Measurements from ENCODE around the gene RPL38. TPM values are rescaled to one million over a fixed set of nuclear protein-coding genes. Genes with fewer than 3 reads are reported as not detected.

RPL38 gene
- total RNA-seq, 1 donor from 2014 or later: 4,876 TPM

GRCh38 chr17:74194682-74195081 lies 8.8 kb upstream of the RPL38 start:
- H3K4me1 ChIP-seq (ENCODE audit: control insufficient read depth in 3 of 3, insufficient read depth in 3 of 3, low read length in 3 of 3): peaks cover 0 to 3% (median 3%) of the 10 kb centered on the region in 3 donors
- no peak overlapping the region for H3K27ac ChIP-seq (ENCODE audit: low read depth, low read length)
- no peak overlapping the region for H3K9ac ChIP-seq (ENCODE audit: low read depth in 1 of 3, low read length in 3 of 3)
- H3K36me3 ChIP-seq (ENCODE audit: control insufficient read depth in 3 of 3, insufficient read depth in 3 of 3, low read length in 3 of 3): no peaks in the 10 kb centered on the region
- H3K4me3 ChIP-seq (ENCODE audit: low read length in 3 of 3): no peak overlapping the region
- H3K9me3 ChIP-seq (ENCODE audit: control insufficient read depth in 3 of 3, low read length in 3 of 3): no peaks in the 10 kb centered on the region
- peaks cover 13 to 42% (median 34%) of the 10 kb centered on the region in 3 donors for H3K27me3 ChIP-seq (ENCODE audit: control insufficient read depth in 3 of 3, insufficient read depth in 3 of 3, low read length in 3 of 3)

- peaks cover 0 to 5% (median 3%) of the 10 kb centered on the region in 3 donors for H3K4me1 ChIP-seq (ENCODE audit: control insufficient read depth in 3 of 3, insufficient read depth in 3 of 3, low read length in 3 of 3)
- no peak overlapping the region for H3K27ac ChIP-seq (ENCODE audit: low read depth, low read length)
- peaks cover 22 to 63% (median 49%) of the 10 kb centered on the region in 3 donors for H3K27me3 ChIP-seq (ENCODE audit: control insufficient read depth in 3 of 3, insufficient read depth in 3 of 3, low read length in 3 of 3)
- H3K9ac ChIP-seq (ENCODE audit: low read depth in 1 of 3, low read length in 3 of 3): no peak overlapping the region
- no peak overlapping the region for H3K4me3 ChIP-seq (ENCODE audit: low read length in 3 of 3)
- H3K36me3 ChIP-seq (ENCODE audit: control insufficient read depth in 3 of 3, insufficient read depth in 3 of 3, low read length in 3 of 3): no peaks in the 10 kb centered on the region
- no peaks in the 10 kb centered on the region for H3K9me3 ChIP-seq (ENCODE audit: control insufficient read depth in 3 of 3, low read length in 3 of 3)
Observed at GRCh38 chr17:74196541-74197317, 6.7 kb upstream of the RPL38 start.

- peaks cover 22 to 68% (median 49%) of the 10 kb centered on the region in 3 donors for H3K27me3 ChIP-seq (ENCODE audit: control insufficient read depth in 3 of 3, insufficient read depth in 3 of 3, low read length in 3 of 3)
- H3K4me1 ChIP-seq (ENCODE audit: control insufficient read depth in 3 of 3, insufficient read depth in 3 of 3, low read length in 3 of 3): peaks cover 0 to 7% (median 3%) of the 10 kb centered on the region in 3 donors
Observed at GRCh38 chr17:74197801-74198200, 5.7 kb upstream of the RPL38 start.

GRCh38 chr17:74198694-74199093 lies 4.8 kb upstream of the RPL38 start:
- Histone ChIP-seq H3K27me3 (ENCODE audit: control insufficient read depth in 3 of 3, insufficient read depth in 3 of 3, low read length in 3 of 3) (peaks cover 22 to 65% (median 49%) of the 10 kb centered on the region in 3 donors), H3K4me1 (ENCODE audit: control insufficient read depth in 3 of 3, insufficient read depth in 3 of 3, low read length in 3 of 3) (peaks cover 2 to 12% (median 4%) of the 10 kb centered on the region in 3 donors), H3K36me3 (ENCODE audit: control insufficient read depth in 3 of 3, insufficient read depth in 3 of 3, low read length in 3 of 3) (no peaks in the 10 kb centered on the region), H3K4me3 (ENCODE audit: low read length in 3 of 3) (no peak overlapping the region), H3K9me3 (ENCODE audit: control insufficient read depth in 3 of 3, low read length in 3 of 3) (no peaks in the 10 kb centered on the region), H3K9ac (ENCODE audit: low read depth in 1 of 3, low read length in 3 of 3) (no peak overlapping the region), H3K27ac (ENCODE audit: low read depth, low read length) (no peak overlapping the region)

More at GRCh38 chr17:74197801-74198200, 5.7 kb upstream of the RPL38 start:
- Histone ChIP-seq H3K27ac (ENCODE audit: low read depth, low read length) (no peak overlapping the region), H3K4me3 (ENCODE audit: low read length in 3 of 3) (no peak overlapping the region), H3K36me3 (ENCODE audit: control insufficient read depth in 3 of 3, insufficient read depth in 3 of 3, low read length in 3 of 3) (no peaks in the 10 kb centered on the region), H3K9ac (ENCODE audit: low read depth in 1 of 3, low read length in 3 of 3) (no peak overlapping the region), H3K9me3 (ENCODE audit: control insufficient read depth in 3 of 3, low read length in 3 of 3) (no peaks in the 10 kb centered on the region)

- peak overlapping the region in 1 of 3 donors; percentile 35 for H3K4me3 ChIP-seq (ENCODE audit: low read length in 3 of 3)
Observed at GRCh38 chr17:74199306-74200092, 4.0 kb upstream of the RPL38 start.

GRCh38 chr17:74200112-74200511 lies 3.4 kb upstream of the RPL38 start:
- Histone ChIP-seq H3K4me3 (ENCODE audit: low read length in 3 of 3) (no peak overlapping the region), H3K27ac (ENCODE audit: low read depth, low read length) (no peak overlapping the region), H3K9me3 (ENCODE audit: control insufficient read depth in 3 of 3, low read length in 3 of 3) (no peaks in the 10 kb centered on the region), H3K27me3 (ENCODE audit: control insufficient read depth in 3 of 3, insufficient read depth in 3 of 3, low read length in 3 of 3) (peaks cover 14 to 54% (median 38%) of the 10 kb centered on the region in 3 donors), H3K36me3 (ENCODE audit: control insufficient read depth in 3 of 3, insufficient read depth in 3 of 3, low read length in 3 of 3) (peaks cover 2 to 3% (median 3%) of the 10 kb centered on the region in 3 donors), H3K9ac (ENCODE audit: low read depth in 1 of 3, low read length in 3 of 3) (no peak overlapping the region), H3K4me1 (ENCODE audit: control insufficient read depth in 3 of 3, insufficient read depth in 3 of 3, low read length in 3 of 3) (peaks cover 15 to 21% (median 15%) of the 10 kb centered on the region in 3 donors)

More at GRCh38 chr17:74199306-74200092, 4.0 kb upstream of the RPL38 start:
- peaks cover 8 to 15% (median 9%) of the 10 kb centered on the region in 3 donors for H3K4me1 ChIP-seq (ENCODE audit: control insufficient read depth in 3 of 3, insufficient read depth in 3 of 3, low read length in 3 of 3)
- H3K27me3 ChIP-seq (ENCODE audit: control insufficient read depth in 3 of 3, insufficient read depth in 3 of 3, low read length in 3 of 3): peaks cover 20 to 61% (median 45%) of the 10 kb centered on the region in 3 donors
- H3K9me3 ChIP-seq (ENCODE audit: control insufficient read depth in 3 of 3, low read length in 3 of 3): no peaks in the 10 kb centered on the region
- H3K9ac ChIP-seq (ENCODE audit: low read depth in 1 of 3, low read length in 3 of 3): peak overlapping the region in 2 of 3 donors; percentile 59 to 72
- no peaks in the 10 kb centered on the region for H3K36me3 ChIP-seq (ENCODE audit: control insufficient read depth in 3 of 3, insufficient read depth in 3 of 3, low read length in 3 of 3)
- no peak overlapping the region for H3K27ac ChIP-seq (ENCODE audit: low read depth, low read length)

GRCh38 chr17:74201250-74201649 lies 2.2 kb upstream of the RPL38 start:
- H3K27me3 ChIP-seq (ENCODE audit: control insufficient read depth in 3 of 3, insufficient read depth in 3 of 3, low read length in 3 of 3): peaks cover 10 to 47% (median 28%) of the 10 kb centered on the region in 3 donors
- no peaks in the 10 kb centered on the region for H3K9me3 ChIP-seq (ENCODE audit: control insufficient read depth in 3 of 3, low read length in 3 of 3)
- H3K4me1 ChIP-seq (ENCODE audit: control insufficient read depth in 3 of 3, insufficient read depth in 3 of 3, low read length in 3 of 3): peaks cover 20 to 31% (median 20%) of the 10 kb centered on the region in 3 donors
- H3K36me3 ChIP-seq (ENCODE audit: control insufficient read depth in 3 of 3, insufficient read depth in 3 of 3, low read length in 3 of 3): peaks cover 5 to 15% (median 13%) of the 10 kb centered on the region in 3 donors
- no peak overlapping the region for H3K27ac ChIP-seq (ENCODE audit: low read depth, low read length)
- no peak overlapping the region for H3K4me3 ChIP-seq (ENCODE audit: low read length in 3 of 3)
- H3K9ac ChIP-seq (ENCODE audit: low read depth in 1 of 3, low read length in 3 of 3): no peak overlapping the region

GRCh38 chr17:74201948-74202347 lies 1.5 kb upstream of the RPL38 start:
- peaks cover 10 to 44% (median 22%) of the 10 kb centered on the region in 3 donors for H3K27me3 ChIP-seq (ENCODE audit: control insufficient read depth in 3 of 3, insufficient read depth in 3 of 3, low read length in 3 of 3)
- no peaks in the 10 kb centered on the region for H3K9me3 ChIP-seq (ENCODE audit: control insufficient read depth in 3 of 3, low read length in 3 of 3)
- no peak overlapping the region for H3K9ac ChIP-seq (ENCODE audit: low read depth in 1 of 3, low read length in 3 of 3)
- H3K4me1 ChIP-seq (ENCODE audit: control insufficient read depth in 3 of 3, insufficient read depth in 3 of 3, low read length in 3 of 3): peaks cover 20 to 33% (median 22%) of the 10 kb centered on the region in 3 donors
- no peak overlapping the region for H3K4me3 ChIP-seq (ENCODE audit: low read length in 3 of 3)
- peaks cover 8 to 19% (median 16%) of the 10 kb centered on the region in 3 donors for H3K36me3 ChIP-seq (ENCODE audit: control insufficient read depth in 3 of 3, insufficient read depth in 3 of 3, low read length in 3 of 3)
- no peak overlapping the region for H3K27ac ChIP-seq (ENCODE audit: low read depth, low read length)

- H3K36me3 ChIP-seq (ENCODE audit: control insufficient read depth in 3 of 3, insufficient read depth in 3 of 3, low read length in 3 of 3): peaks cover 13 to 23% (median 17%) of the 10 kb centered on the region in 3 donors
- peak overlapping the region in 2 of 3 donors; percentile 35 to 79 for H3K4me3 ChIP-seq (ENCODE audit: low read length in 3 of 3)
- H3K27ac ChIP-seq (ENCODE audit: low read depth, low read length): no peak overlapping the region
- H3K27me3 ChIP-seq (ENCODE audit: control insufficient read depth in 3 of 3, insufficient read depth in 3 of 3, low read length in 3 of 3): peaks cover 10 to 36% (median 16%) of the 10 kb centered on the region in 3 donors
- no peaks in the 10 kb centered on the region for H3K9me3 ChIP-seq (ENCODE audit: control insufficient read depth in 3 of 3, low read length in 3 of 3)
- peaks cover 24 to 41% (median 26%) of the 10 kb centered on the region in 3 donors for H3K4me1 ChIP-seq (ENCODE audit: control insufficient read depth in 3 of 3, insufficient read depth in 3 of 3, low read length in 3 of 3)
- H3K9ac ChIP-seq (ENCODE audit: low read depth in 1 of 3, low read length in 3 of 3): no peak overlapping the region
Observed at GRCh38 chr17:74202938-74203337, 540 bp upstream of the RPL38 start.
